Astrocyte (in vitro differentiated cells and primary cell): ENCODE measurements around the gene RTEL1. TPM values are rescaled to one million over a fixed set of nuclear protein-coding genes. Genes with fewer than 3 reads are reported as not detected.

ENCODE experiments used
- DNase-seq: peaks from one replicate; pipeline ENCODE4 v3.0.0-alpha.2; 2010; ENCODE audit warnings: low read depth
- FAIRE-seq: peaks from 2 replicates; lab custom pipeline; 2011; peaks lifted over from hg19 to GRCh38; lab: Jason Lieb, UNC
- H2AFZ ChIP-seq: 2 replicates; pipeline ENCODE4 v1.6.0; 2012; ENCODE audit warnings: low read depth, low read length, inconsistent platforms
- H3K27ac ChIP-seq: 2 replicates; pipeline ENCODE4 v1.5.1; 2011; ENCODE audit warnings: low read depth, low read length, inconsistent platforms
- H3K27me3 ChIP-seq: 2 replicates; pipeline ENCODE4 v1.6.0; 2011; ENCODE audit warnings: low read length, inconsistent platforms; ENCODE audit not compliant: insufficient read depth
- H3K36me3 ChIP-seq: 2 replicates; pipeline ENCODE4 v1.5.1; 2011; ENCODE audit warnings: low read length, inconsistent platforms; ENCODE audit not compliant: insufficient read depth
- H3K4me1 ChIP-seq: 2 replicates; pipeline ENCODE4 v1.5.1; 2011; ENCODE audit warnings: low read length, inconsistent platforms; ENCODE audit not compliant: insufficient read depth
- H3K4me2 ChIP-seq: 2 replicates; pipeline ENCODE4 v1.6.0; 2012; ENCODE audit warnings: low read length, inconsistent platforms
- H3K4me3 ChIP-seq: 2 replicates; pipeline ENCODE4 v1.5.1; 2011; ENCODE audit warnings: low read depth, mild to moderate bottlenecking, low read length, inconsistent platforms; ENCODE audit not compliant: insufficient read depth
- H3K79me2 ChIP-seq: 2 replicates; pipeline ENCODE4 v1.6.0; 2012; ENCODE audit warnings: mild to moderate bottlenecking, low read length, inconsistent platforms; ENCODE audit not compliant: insufficient read depth
- H3K9ac ChIP-seq: 2 replicates; pipeline ENCODE4 v1.6.0; 2012; ENCODE audit warnings: mild to moderate bottlenecking, low read length, inconsistent platforms
- H3K9me3 ChIP-seq: 2 replicates; pipeline ENCODE4 v1.5.1; 2012; ENCODE audit warnings: low read depth, mild to moderate bottlenecking, low read length, inconsistent platforms; ENCODE audit not compliant: insufficient read depth
- H4K20me1 ChIP-seq: 2 replicates; pipeline ENCODE4 v1.6.0; 2012; ENCODE audit warnings: low read length, inconsistent platforms; ENCODE audit not compliant: insufficient read depth
- H3K27ac Mint-ChIP-seq: one replicate; pipeline ENCODE4 v1.8.0; 2021; ENCODE audit warnings: mild to moderate bottlenecking, mixed read lengths; ENCODE audit not compliant: unreplicated experiment
- H3K27me3 Mint-ChIP-seq: one replicate; pipeline ENCODE4 v1.8.0; 2021; ENCODE audit warnings: low read depth, mixed read lengths; ENCODE audit not compliant: unreplicated experiment
- H3K36me3 Mint-ChIP-seq: one replicate; pipeline ENCODE4 v1.8.0; 2021; ENCODE audit warnings: low read depth, mixed read lengths; ENCODE audit not compliant: unreplicated experiment
- H3K4me1 Mint-ChIP-seq: one replicate; pipeline ENCODE4 v1.8.0; 2021; ENCODE audit warnings: low read depth, mixed read lengths; ENCODE audit not compliant: unreplicated experiment
- H3K4me3 Mint-ChIP-seq: one replicate; pipeline ENCODE4 v1.8.0; 2021; ENCODE audit warnings: mild to moderate bottlenecking, moderate library complexity, mixed read lengths; ENCODE audit not compliant: unreplicated experiment
- H3K9me3 Mint-ChIP-seq: one replicate; pipeline ENCODE4 v1.8.0; 2021; ENCODE audit warnings: mild to moderate bottlenecking, mixed read lengths; ENCODE audit not compliant: unreplicated experiment
- CTCF ChIP-seq: IDR thresholded peaks from 2 replicates; pipeline ENCODE4 v1.5.1; 2011; ENCODE audit warnings: low read depth, mild to moderate bottlenecking, inconsistent platforms, low read length, moderate library complexity; ENCODE audit not compliant: insufficient read depth
- EZH2 ChIP-seq: IDR thresholded peaks from 2 replicates; pipeline ENCODE4 v1.6.1; 2012; ENCODE audit warnings: mild to moderate bottlenecking, low read length, inconsistent platforms; ENCODE audit not compliant: insufficient read depth
- total RNA-seq: library from RNA; stranded (reverse); gene quantifications from 2 replicates; pipeline ENCODE4 v1.2.1, GENCODE V29; 2021

Gene RTEL1
- total RNA-seq, 1 donor from 2014 or later: 15.5 TPM

- Histone ChIP-seq H4K20me1 (no peaks in the 10 kb centered on the region), H3K27me3 (no peaks in the 10 kb centered on the region), H3K9ac (no peak overlapping the region), H2AFZ (no peak overlapping the region), H3K9me3 (no peaks in the 10 kb centered on the region), H3K4me2 (no peak overlapping the region), H3K4me3 (no peak overlapping the region), H3K79me2 (no peaks in the 10 kb centered on the region), H3K36me3 (peaks cover 3% of the 10 kb centered on the region), H3K4me1 (peaks cover 25% of the 10 kb centered on the region), H3K27ac (peak overlapping the region; percentile 64)
- H3K4me3 Mint-ChIP-seq: no peak overlapping the region
- H3K27ac Mint-ChIP-seq: no peak overlapping the region
- peaks cover 2% of the 10 kb centered on the region for H3K9me3 Mint-ChIP-seq
- TF ChIP-seq EZH2: no peak
- TF ChIP-seq CTCF: no peak
- H3K4me1 Mint-ChIP-seq: peaks cover 5% of the 10 kb centered on the region
- FAIRE-seq (no peak), DNase-seq (no peak)
- peaks cover 8% of the 10 kb centered on the region for H3K36me3 Mint-ChIP-seq
- H3K27me3 Mint-ChIP-seq: no peaks in the 10 kb centered on the region
These were observed 22.9 kb downstream of the RTEL1 start for GRCh38 chr20:63680857-63681608.

- DNase-seq: no peak
- H3K9me3 Mint-ChIP-seq: peaks cover 2% of the 10 kb centered on the region
- H3K9me3 ChIP-seq: no peaks in the 10 kb centered on the region
- H3K4me1 ChIP-seq: peaks cover 31% of the 10 kb centered on the region
- no peak overlapping the region for H2AFZ ChIP-seq
- H4K20me1 ChIP-seq: no peaks in the 10 kb centered on the region
- no peak overlapping the region for H3K4me3 Mint-ChIP-seq
- H3K36me3 Mint-ChIP-seq: peaks cover 8% of the 10 kb centered on the region
- H3K36me3 ChIP-seq: peaks cover 3% of the 10 kb centered on the region
- H3K9ac ChIP-seq: no peak overlapping the region
- H3K27ac Mint-ChIP-seq: no peak overlapping the region
- H3K27me3 ChIP-seq: no peaks in the 10 kb centered on the region
- no peak for FAIRE-seq
- H3K27ac ChIP-seq: peak overlapping the region; percentile 64
- H3K27me3 Mint-ChIP-seq: no peaks in the 10 kb centered on the region
- peak overlapping the region; percentile 58 for H3K4me2 ChIP-seq
- H3K4me3 ChIP-seq: no peak overlapping the region
- H3K79me2 ChIP-seq: no peaks in the 10 kb centered on the region
- peaks cover 5% of the 10 kb centered on the region for H3K4me1 Mint-ChIP-seq
- no peak for TF ChIP-seq EZH2
- TF ChIP-seq CTCF: no peak
These were observed 23.6 kb downstream of the RTEL1 start for GRCh38 chr20:63681609-63682142.
